Gastrocnemius medialis (tissue), 4 donors: ENCODE data around the gene GSTA4. TPM values are rescaled to one million over a fixed set of nuclear protein-coding genes. Genes with fewer than 3 reads are reported as not detected.

Experiments
- ATAC-seq, 2 donors: fragments of 150-250 bp; one replicate each; pipeline ENCODE4 v1.9.1; 2016
- DNase-seq, 2 donors: peaks; one replicate each; pipeline ENCODE4 v3.0.0-alpha.2; 2019
- H3K27ac ChIP-seq, 4 donors: fragments of 200-600 bp; sonication (generic); 1 replicate in 1 of 4; 2 replicates in 3 of 4; pipeline ENCODE4 v1.5.1; 2016 to 2018; ENCODE audit warnings: mild to moderate bottlenecking in 2 of 4, moderate library complexity in 1 of 4
- H3K27me3 ChIP-seq, 3 donors: fragments of 200-600 bp; sonication (generic) in 2 of 3; 1 replicate in 1 of 3; 2 replicates in 2 of 3; pipeline versions ENCODE4 v1.5.1 to v1.6.0; 2016 to 2019; ENCODE audit warnings: mild to moderate bottlenecking in 1 of 3, moderate library complexity in 1 of 3
- H3K36me3 ChIP-seq, 2 donors: fragments of 200-600 bp; sonication (generic) in 1 of 2; one replicate each; pipeline ENCODE4 v1.5.1; 2017 to 2018
- H3K4me1 ChIP-seq, 2 donors: fragments of 200-600 bp; sonication (generic) in 1 of 2; one replicate each; pipeline ENCODE4 v1.5.1; 2016 to 2017; ENCODE audit warnings: mild to moderate bottlenecking in 2 of 2
- H3K4me3 ChIP-seq, 4 donors: fragments of 200-600 bp; sonication (generic) in 3 of 4; 1 replicate in 1 of 4; 2 replicates in 3 of 4; pipeline ENCODE4 v1.5.1; 2016 to 2019; ENCODE audit warnings: mild to moderate bottlenecking in 2 of 4
- H3K9me3 ChIP-seq, 3 donors: fragments of 200-600 bp; sonication (generic) in 2 of 3; 1 replicate in 1 of 3; 2 replicates in 2 of 3; pipeline ENCODE4 v1.5.1; 2016 to 2019
- POLR2A ChIP-seq, 2 donors: fragments of 450-650 bp; IDR thresholded peaks; one replicate each; pipeline ENCODE4 v1.6.1; 2017; ENCODE audit warnings: antibody characterized with exemption in 2 of 2, mild to moderate bottlenecking in 2 of 2, moderate library complexity in 2 of 2
- in situ Hi-C, 4 donors: fragments of 200-750 bp; cut with MboI; loops; one replicate each; pipeline versions ENCODE4 v1.15.0 to v1.8.0; 2017; ENCODE audit warnings: low sequenced_read_pairs in 4 of 4
- intact Hi-C: fragments of 100-400 bp; cut with DNase I; formaldehyde crosslinking; loops from one replicate; pipeline ENCODE4 v1.15.1; 2023; ENCODE audit warnings: low total_unique reads
- total RNA-seq, 4 donors: library from RNA; depleted of rRNA; stranded (reverse); fragments of >200 nt; gene quantifications; one replicate each; pipeline versions ENCODE4 v1.1.0 to v1.2.3, GENCODE V29; 2016
- TF ChIP-seq, protein P1 (sequence below), 5 experiments: fragments of 450-650 bp in 3 of 5; fragments of 200-600 bp in 2 of 5; sonication (generic) in 2 of 5; IDR thresholded peaks in 4 of 5; conservative IDR thresholded peaks in 1 of 5; 1 replicate in 4 of 5; 2 replicates in 1 of 5; pipeline ENCODE4 v1.5.1; 2016 to 2019; ENCODE audit warnings: antibody characterized with exemption in 5 of 5, mild to moderate bottlenecking in 3 of 5, moderate library complexity in 3 of 5

Gene GSTA4
- total RNA-seq, 4 donors from 2014 or later = 3.5 to 11.6 (median 10.0) TPM

DNA sequence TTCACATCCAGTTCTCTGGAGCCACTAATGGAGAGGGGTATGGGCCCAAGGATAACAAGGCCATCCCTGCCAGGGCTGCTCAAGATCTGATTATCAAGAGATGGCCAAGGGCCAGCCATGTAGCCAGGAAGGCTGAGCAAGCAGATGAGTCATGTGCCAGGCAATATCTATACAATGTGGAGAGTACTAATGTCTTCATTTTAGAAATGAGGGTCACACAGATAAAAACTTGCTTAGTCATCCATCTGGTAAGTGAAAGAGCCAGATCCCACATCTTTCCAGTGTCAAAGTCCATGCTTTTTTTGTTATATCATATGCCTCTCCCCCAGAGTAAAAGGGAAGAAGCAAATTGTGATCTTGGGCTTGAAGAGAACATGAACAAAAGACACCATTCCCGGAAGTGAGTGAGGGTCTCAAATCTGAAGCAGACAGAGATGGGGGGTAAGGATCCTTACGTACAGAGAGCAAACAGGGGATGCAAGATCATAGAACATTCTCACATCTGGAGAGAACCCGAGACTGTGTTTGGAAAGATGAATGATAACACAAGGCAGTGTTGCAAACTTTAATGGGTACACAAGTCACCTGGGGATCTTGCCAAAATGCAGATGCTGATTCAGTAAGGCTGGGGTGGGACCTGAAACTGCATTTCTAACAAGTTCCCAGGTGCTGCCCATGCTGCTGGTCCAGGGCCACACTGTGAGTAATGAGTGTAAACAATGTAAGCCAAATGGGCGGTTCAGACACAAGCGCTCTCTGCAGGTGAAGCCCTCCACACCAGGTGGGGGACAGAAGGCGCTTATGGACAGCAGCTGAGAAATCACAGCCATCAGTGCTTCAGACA, 65.5 kb downstream of the GSTA4 start:
- Histone ChIP-seq H3K4me1 (no peaks in the 10 kb centered on the region), H3K27me3 (no peaks in the 10 kb centered on the region), H3K4me3 (no peak overlapping the region), H3K9me3 (no peaks in the 10 kb centered on the region), H3K27ac (no peak overlapping the region), H3K36me3 (no peaks in the 10 kb centered on the region)
- TF ChIP-seq POLR2A (IDR thresholded peaks at IDR 0.05) = no peak
- TF ChIP-seq, protein P1, sequence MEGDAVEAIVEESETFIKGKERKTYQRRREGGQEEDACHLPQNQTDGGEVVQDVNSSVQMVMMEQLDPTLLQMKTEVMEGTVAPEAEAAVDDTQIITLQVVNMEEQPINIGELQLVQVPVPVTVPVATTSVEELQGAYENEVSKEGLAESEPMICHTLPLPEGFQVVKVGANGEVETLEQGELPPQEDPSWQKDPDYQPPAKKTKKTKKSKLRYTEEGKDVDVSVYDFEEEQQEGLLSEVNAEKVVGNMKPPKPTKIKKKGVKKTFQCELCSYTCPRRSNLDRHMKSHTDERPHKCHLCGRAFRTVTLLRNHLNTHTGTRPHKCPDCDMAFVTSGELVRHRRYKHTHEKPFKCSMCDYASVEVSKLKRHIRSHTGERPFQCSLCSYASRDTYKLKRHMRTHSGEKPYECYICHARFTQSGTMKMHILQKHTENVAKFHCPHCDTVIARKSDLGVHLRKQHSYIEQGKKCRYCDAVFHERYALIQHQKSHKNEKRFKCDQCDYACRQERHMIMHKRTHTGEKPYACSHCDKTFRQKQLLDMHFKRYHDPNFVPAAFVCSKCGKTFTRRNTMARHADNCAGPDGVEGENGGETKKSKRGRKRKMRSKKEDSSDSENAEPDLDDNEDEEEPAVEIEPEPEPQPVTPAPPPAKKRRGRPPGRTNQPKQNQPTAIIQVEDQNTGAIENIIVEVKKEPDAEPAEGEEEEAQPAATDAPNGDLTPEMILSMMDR (IDR thresholded peaks at IDR 0.05 in 4 of 5, conservative IDR thresholded peaks at IDR 0.05 in 1 of 5) = no peak
- no peak for ATAC-seq
- in situ Hi-C loops (no loop called here), intact Hi-C loops (no loop called here)
- no peak for DNase-seq

Other genes with a start within 250 kb of the GSTA4 start
- not detected for gene GSTA2, start 231.8 kb downstream of the GSTA4 start, total RNA-seq
- gene GSTA1, start 191.5 kb downstream of the GSTA4 start, total RNA-seq = under 1 TPM in 1 of 4 donors, not detected in 3; 0.27 TPM
- gene GSTA5, start 154.5 kb downstream of the GSTA4 start, total RNA-seq = not detected
- not detected for gene GSTA3, start 85.6 kb downstream of the GSTA4 start, total RNA-seq
- gene CILK1, start 66.5 kb upstream of the GSTA4 start, total RNA-seq = 1 to 10 TPM; 5.0 to 7.9 (median 5.8) TPM
- 10 to 100 TPM; 16.6 to 20.2 (median 19.6) TPM for gene FBXO9, start 70.1 kb upstream of the GSTA4 start, total RNA-seq
- not detected for gene GCM1, start 153.6 kb upstream of the GSTA4 start, total RNA-seq